Neural cell (in vitro differentiated cells): Measurements from ENCODE around the gene GNA15. TPM values are rescaled to one million over a fixed set of nuclear protein-coding genes. Genes with fewer than 3 reads are reported as not detected.

Experiments
- H2AFZ ChIP-seq: fragments of 200-600, 300-800 bp; sonication (generic), shearing (Covaris generic); 2 replicates; pipeline ENCODE4 v1.6.0; 2014; ENCODE audit warnings: low read depth, mild to moderate bottlenecking, antibody characterized with exemption, low read length, moderate library complexity
- H3F3A ChIP-seq: fragments of 200-600 bp; shearing (Covaris generic); 2 replicates; pipeline ENCODE4 v1.6.1; 2016; ENCODE audit warnings: mild to moderate bottlenecking, moderate library complexity, mixed read lengths, antibody characterized with exemption, low read length; ENCODE audit not compliant: insufficient read depth, poor library complexity, severe bottlenecking
- H3K27ac ChIP-seq: fragments of 200-600, 300-800 bp; sonication (generic), shearing (Covaris generic); 2 replicates; pipeline ENCODE4 v1.5.1; 2014; ENCODE audit warnings: mild to moderate bottlenecking, low read length, moderate library complexity
- H3K27me3 ChIP-seq: fragments of 300-800, 200-600 bp; sonication (generic), shearing (Covaris generic); 2 replicates; pipeline ENCODE4 v1.6.0; 2014; ENCODE audit warnings: mild to moderate bottlenecking, low read depth, low read length, moderate library complexity; ENCODE audit not compliant: insufficient read depth
- H3K36me3 ChIP-seq: fragments of 300-800, 200-600 bp; sonication (generic), shearing (Covaris generic); 2 replicates; pipeline ENCODE4 v1.5.1; 2014; ENCODE audit warnings: mild to moderate bottlenecking, antibody characterized with exemption, low read length, moderate library complexity; ENCODE audit not compliant: insufficient read depth
- H3K4me2 ChIP-seq: fragments of 300-800, 200-600 bp; sonication (generic), shearing (Covaris generic); 2 replicates; pipeline ENCODE4 v1.6.0; 2014; ENCODE audit warnings: mild to moderate bottlenecking, low read length
- H3K4me3 ChIP-seq: fragments of 300-800, 200-600 bp; sonication (generic), shearing (Covaris generic); 2 replicates; pipeline ENCODE4 v1.5.1; 2014; ENCODE audit warnings: mild to moderate bottlenecking, low read length, moderate library complexity
- H3K79me2 ChIP-seq: fragments of 200-600 bp; shearing (Covaris generic); replicated peaks from 2 replicates; pipeline ENCODE4 v1.6.0; 2014; ENCODE audit warnings: mild to moderate bottlenecking, low read length, moderate library complexity; ENCODE audit not compliant: insufficient read depth
- H3K9ac ChIP-seq: fragments of 300-800, 200-600 bp; sonication (generic), shearing (Covaris generic); 2 replicates; pipeline ENCODE4 v1.6.1; 2016; ENCODE audit warnings: mild to moderate bottlenecking, low read length, mixed read lengths
- H3K9me2 ChIP-seq: fragments of 200-600 bp; shearing (Covaris generic); 2 replicates; pipeline ENCODE4 v1.6.1; 2016; ENCODE audit warnings: mild to moderate bottlenecking, low read length, mixed read lengths; ENCODE audit not compliant: insufficient read depth
- H3K9me3 ChIP-seq: fragments of 200-600, 300-800 bp; sonication (generic), shearing (Covaris generic); 2 replicates; pipeline ENCODE4 v1.6.1; 2016; ENCODE audit warnings: mild to moderate bottlenecking, mixed run types, low read length, moderate library complexity, mixed read lengths
- H4K20me1 ChIP-seq: fragments of 200-600 bp; shearing (Covaris generic); 2 replicates; pipeline ENCODE4 v1.6.1; 2016; ENCODE audit warnings: mild to moderate bottlenecking, mixed run types; ENCODE audit not compliant: insufficient read depth
- EP300 ChIP-seq: fragments of 450-650 bp; conservative IDR thresholded peaks from 2 replicates; pipeline ENCODE4 v1.6.1; 2014; ENCODE audit warnings: antibody characterized with exemption, mild to moderate bottlenecking, moderate library complexity; ENCODE audit not compliant: poor library complexity, severe bottlenecking
- EZH2 ChIP-seq: fragments of 200-600, 300-800 bp; shearing (Covaris generic), sonication (generic); IDR thresholded peaks from 2 replicates; pipeline ENCODE4 v1.6.1; 2014; ENCODE audit warnings: antibody characterized with exemption, low read length, borderline replicate concordance, mild to moderate bottlenecking; ENCODE audit not compliant: insufficient read depth, poor library complexity, severe bottlenecking
- MXI1 ChIP-seq: fragments of 450-650 bp; conservative IDR thresholded peaks from 2 replicates; pipeline ENCODE4 v1.6.1; 2014; ENCODE audit warnings: antibody characterized with exemption, mild to moderate bottlenecking; ENCODE audit not compliant: poor library complexity, severe bottlenecking
- POLR2AphosphoS5 ChIP-seq: IDR thresholded peaks from 2 replicates; pipeline ENCODE4 v1.6.1; 2012
- RAD21 ChIP-seq: fragments of 450-650 bp; conservative IDR thresholded peaks from 2 replicates; pipeline ENCODE4 v1.6.1; 2014; ENCODE audit warnings: antibody characterized with exemption, mild to moderate bottlenecking, moderate library complexity
- SMC3 ChIP-seq: fragments of 450-650 bp; conservative IDR thresholded peaks from 2 replicates; pipeline ENCODE4 v1.6.1; 2014; ENCODE audit warnings: antibody characterized with exemption, mild to moderate bottlenecking, moderate library complexity; ENCODE audit not compliant: poor library complexity
- TAF1 ChIP-seq: IDR thresholded peaks from 2 replicates; pipeline ENCODE4 v1.6.1; 2012; ENCODE audit warnings: low read depth
- polyA plus RNA-seq: library from polyadenylated mRNA; depleted of rRNA; stranded (reverse); fragments of >200 nt; gene quantifications from 2 replicates; pipeline ENCODE4 v1.2.3, GENCODE V29; 2014
- TF ChIP-seq, protein P1 (sequence below): fragments of 450-650 bp; IDR thresholded peaks from 2 replicates; pipeline ENCODE4 v1.5.1; 2014; ENCODE audit warnings: antibody characterized with exemption, mild to moderate bottlenecking, moderate library complexity; ENCODE audit not compliant: poor library complexity, severe bottlenecking
- TF ChIP-seq, protein P2 (sequence below): IDR thresholded peaks from 2 replicates; pipeline ENCODE4 v1.6.1; 2012; ENCODE audit warnings: borderline replicate concordance

The GNA15 gene
- polyA plus RNA-seq, 1 donor from 2014 or later: not detected

DNA sequence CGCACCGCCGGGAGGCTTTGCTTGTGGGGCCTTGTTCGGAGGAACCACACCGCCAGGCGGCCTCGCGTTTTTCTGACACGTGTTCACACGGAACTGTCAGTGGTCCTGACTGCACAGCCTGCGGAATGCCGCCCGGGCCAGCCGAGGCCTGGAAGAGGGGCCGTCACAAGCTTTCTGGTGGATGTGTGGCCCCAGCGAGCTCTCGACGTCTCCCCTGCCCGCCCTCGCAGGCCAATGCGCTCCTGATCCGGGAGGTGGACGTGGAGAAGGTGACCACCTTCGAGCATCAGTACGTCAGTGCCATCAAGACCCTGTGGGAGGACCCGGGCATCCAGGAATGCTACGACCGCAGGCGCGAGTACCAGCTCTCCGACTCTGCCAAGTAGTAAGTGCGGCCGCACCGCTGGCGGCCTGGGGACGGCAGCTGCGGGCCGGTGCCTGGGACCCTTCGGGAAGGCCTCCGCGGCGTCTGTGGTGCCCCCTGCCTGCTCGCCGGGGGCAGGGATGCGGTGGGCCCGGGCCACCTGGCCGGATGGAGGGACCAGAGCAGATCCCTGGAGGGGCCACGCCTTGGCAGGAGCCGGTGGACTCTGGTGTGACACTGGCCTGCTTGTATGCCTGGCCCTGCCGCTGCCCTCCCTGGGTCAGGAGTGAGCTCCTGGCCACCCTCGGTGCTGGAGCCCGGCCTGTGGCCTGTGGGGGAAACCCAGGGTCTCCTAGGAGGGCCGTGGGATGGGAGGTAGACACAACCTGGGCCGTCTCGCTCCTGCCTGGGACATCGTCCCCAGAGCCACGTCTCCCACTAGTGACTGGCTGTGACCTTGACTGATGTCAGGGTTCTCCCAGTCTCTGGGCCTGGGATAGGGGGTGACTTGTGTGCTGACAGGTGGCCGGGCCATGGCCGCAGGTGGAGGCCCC lies 22.5 kb upstream of the GNA15 start:
- Histone ChIP-seq H3K9me3 (no peaks in the 10 kb centered on the region), H3K9me2 (no peaks in the 10 kb centered on the region), H2AFZ (no peak overlapping the region), H3K79me2 (peaks cover 7% of the 10 kb centered on the region), H4K20me1 (no peaks in the 10 kb centered on the region), H3K4me2 (no peak overlapping the region), H3F3A (no peaks in the 10 kb centered on the region), H3K4me3 (no peak overlapping the region), H3K36me3 (no peaks in the 10 kb centered on the region), H3K9ac (no peak overlapping the region), H3K27me3 (no peaks in the 10 kb centered on the region), H3K27ac (no peak overlapping the region)
- TF ChIP-seq, protein P1, sequence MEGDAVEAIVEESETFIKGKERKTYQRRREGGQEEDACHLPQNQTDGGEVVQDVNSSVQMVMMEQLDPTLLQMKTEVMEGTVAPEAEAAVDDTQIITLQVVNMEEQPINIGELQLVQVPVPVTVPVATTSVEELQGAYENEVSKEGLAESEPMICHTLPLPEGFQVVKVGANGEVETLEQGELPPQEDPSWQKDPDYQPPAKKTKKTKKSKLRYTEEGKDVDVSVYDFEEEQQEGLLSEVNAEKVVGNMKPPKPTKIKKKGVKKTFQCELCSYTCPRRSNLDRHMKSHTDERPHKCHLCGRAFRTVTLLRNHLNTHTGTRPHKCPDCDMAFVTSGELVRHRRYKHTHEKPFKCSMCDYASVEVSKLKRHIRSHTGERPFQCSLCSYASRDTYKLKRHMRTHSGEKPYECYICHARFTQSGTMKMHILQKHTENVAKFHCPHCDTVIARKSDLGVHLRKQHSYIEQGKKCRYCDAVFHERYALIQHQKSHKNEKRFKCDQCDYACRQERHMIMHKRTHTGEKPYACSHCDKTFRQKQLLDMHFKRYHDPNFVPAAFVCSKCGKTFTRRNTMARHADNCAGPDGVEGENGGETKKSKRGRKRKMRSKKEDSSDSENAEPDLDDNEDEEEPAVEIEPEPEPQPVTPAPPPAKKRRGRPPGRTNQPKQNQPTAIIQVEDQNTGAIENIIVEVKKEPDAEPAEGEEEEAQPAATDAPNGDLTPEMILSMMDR: no peak

DNA sequence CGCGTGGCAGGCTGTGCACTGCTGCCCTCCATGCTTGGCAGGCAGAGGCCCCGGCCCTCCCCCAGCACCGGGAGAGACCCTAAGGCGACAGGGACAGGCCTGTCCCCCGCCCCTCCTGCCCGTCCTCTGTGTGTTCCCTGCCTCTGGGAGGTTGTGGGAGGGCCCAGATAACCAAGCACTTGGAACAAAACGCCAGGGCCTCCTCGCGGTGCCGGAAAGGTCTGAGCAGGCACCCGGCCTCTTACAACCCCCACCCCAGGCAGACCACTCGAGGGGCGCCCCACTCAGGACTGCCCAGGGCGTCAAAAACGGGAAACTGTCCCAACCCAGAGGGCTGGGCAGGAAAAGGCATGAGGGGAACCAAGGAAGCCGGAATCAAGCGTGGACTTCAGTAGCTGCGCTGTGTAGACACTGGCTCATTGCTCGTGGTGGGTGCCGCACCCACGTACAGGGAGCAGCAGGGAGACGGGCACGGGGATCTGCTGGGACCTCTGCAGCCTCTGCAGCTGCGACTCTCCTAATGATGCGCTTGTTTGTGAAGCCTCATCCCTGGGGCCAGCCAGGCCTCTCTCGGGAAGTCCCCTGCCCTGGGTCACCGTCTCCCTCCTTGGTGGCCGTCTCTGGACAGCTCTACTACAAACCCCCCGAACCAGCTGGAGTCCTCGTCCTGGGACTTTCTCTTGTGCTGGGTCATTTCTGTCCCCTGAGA lies 21.7 kb upstream of the GNA15 start:
- no peaks in the 10 kb centered on the region for H3K9me3 ChIP-seq
- no peaks in the 10 kb centered on the region for H3K27me3 ChIP-seq
- no peaks in the 10 kb centered on the region for H3K9me2 ChIP-seq
- H4K20me1 ChIP-seq: no peaks in the 10 kb centered on the region
- no peak overlapping the region for H3K4me2 ChIP-seq
- H2AFZ ChIP-seq: no peak overlapping the region
- no peak overlapping the region for H3K4me3 ChIP-seq
- TF ChIP-seq SMC3: no peak
- TF ChIP-seq POLR2AphosphoS5: no peak
- TF ChIP-seq RAD21: no peak
- H3K9ac ChIP-seq: no peak overlapping the region
- no peaks in the 10 kb centered on the region for H3K79me2 ChIP-seq
- no peaks in the 10 kb centered on the region for H3K36me3 ChIP-seq
- H3F3A ChIP-seq: no peaks in the 10 kb centered on the region
- no peak overlapping the region for H3K27ac ChIP-seq

DNA sequence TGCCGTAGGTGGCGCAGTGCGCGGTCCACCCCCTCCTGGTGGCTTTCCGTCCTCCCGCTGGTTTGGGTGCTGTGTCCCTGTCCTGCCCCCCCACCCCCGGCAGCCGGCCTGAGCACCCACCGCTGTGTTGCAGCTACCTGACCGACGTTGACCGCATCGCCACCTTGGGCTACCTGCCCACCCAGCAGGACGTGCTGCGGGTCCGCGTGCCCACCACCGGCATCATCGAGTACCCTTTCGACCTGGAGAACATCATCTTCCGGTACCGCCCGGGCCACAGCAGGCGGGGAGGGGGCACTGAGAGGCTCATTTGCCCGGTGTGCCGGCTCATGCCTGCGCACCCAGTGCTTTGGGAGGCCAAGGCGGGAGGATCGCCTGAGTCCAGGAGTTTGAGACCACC lies 21.0 kb upstream of the GNA15 start:
- no peak overlapping the region for H3K4me2 ChIP-seq
- H3K4me3 ChIP-seq: no peak overlapping the region
- H3F3A ChIP-seq: no peaks in the 10 kb centered on the region
- no peaks in the 10 kb centered on the region for H4K20me1 ChIP-seq
- no peaks in the 10 kb centered on the region for H3K36me3 ChIP-seq
- H3K27ac ChIP-seq: no peak overlapping the region
- H3K9me2 ChIP-seq: no peaks in the 10 kb centered on the region
- H3K79me2 ChIP-seq: no peaks in the 10 kb centered on the region
- no peak overlapping the region for H3K9ac ChIP-seq
- H2AFZ ChIP-seq: no peak overlapping the region
- no peaks in the 10 kb centered on the region for H3K27me3 ChIP-seq
- no peaks in the 10 kb centered on the region for H3K9me3 ChIP-seq
- TF ChIP-seq EP300 (no peak), SMC3 (no peak), MXI1 (no peak), TAF1 (no peak), POLR2AphosphoS5 (no peak), EZH2 (no peak), RAD21 (no peak)
- TF ChIP-seq, protein P1: no peak
- TF ChIP-seq, protein P2, sequence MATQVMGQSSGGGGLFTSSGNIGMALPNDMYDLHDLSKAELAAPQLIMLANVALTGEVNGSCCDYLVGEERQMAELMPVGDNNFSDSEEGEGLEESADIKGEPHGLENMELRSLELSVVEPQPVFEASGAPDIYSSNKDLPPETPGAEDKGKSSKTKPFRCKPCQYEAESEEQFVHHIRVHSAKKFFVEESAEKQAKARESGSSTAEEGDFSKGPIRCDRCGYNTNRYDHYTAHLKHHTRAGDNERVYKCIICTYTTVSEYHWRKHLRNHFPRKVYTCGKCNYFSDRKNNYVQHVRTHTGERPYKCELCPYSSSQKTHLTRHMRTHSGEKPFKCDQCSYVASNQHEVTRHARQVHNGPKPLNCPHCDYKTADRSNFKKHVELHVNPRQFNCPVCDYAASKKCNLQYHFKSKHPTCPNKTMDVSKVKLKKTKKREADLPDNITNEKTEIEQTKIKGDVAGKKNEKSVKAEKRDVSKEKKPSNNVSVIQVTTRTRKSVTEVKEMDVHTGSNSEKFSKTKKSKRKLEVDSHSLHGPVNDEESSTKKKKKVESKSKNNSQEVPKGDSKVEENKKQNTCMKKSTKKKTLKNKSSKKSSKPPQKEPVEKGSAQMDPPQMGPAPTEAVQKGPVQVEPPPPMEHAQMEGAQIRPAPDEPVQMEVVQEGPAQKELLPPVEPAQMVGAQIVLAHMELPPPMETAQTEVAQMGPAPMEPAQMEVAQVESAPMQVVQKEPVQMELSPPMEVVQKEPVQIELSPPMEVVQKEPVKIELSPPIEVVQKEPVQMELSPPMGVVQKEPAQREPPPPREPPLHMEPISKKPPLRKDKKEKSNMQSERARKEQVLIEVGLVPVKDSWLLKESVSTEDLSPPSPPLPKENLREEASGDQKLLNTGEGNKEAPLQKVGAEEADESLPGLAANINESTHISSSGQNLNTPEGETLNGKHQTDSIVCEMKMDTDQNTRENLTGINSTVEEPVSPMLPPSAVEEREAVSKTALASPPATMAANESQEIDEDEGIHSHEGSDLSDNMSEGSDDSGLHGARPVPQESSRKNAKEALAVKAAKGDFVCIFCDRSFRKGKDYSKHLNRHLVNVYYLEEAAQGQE: no peak
